GM21529 (cell line): ENCODE results near the gene MEP1A.
"Not testable (repeated sequence)": the region's sequence is repeated elsewhere in the genome, so short reads cannot be mapped to it uniquely, and the experiment has no call there.

ENCODE experiments used
- ATAC-seq: cut with Tn5 transposase; IDR thresholded peaks from one replicate; pipeline ENCODE4 v1.9.1; 2021; ENCODE audit not compliant: unreplicated experiment

MEP1A gene

DNA sequence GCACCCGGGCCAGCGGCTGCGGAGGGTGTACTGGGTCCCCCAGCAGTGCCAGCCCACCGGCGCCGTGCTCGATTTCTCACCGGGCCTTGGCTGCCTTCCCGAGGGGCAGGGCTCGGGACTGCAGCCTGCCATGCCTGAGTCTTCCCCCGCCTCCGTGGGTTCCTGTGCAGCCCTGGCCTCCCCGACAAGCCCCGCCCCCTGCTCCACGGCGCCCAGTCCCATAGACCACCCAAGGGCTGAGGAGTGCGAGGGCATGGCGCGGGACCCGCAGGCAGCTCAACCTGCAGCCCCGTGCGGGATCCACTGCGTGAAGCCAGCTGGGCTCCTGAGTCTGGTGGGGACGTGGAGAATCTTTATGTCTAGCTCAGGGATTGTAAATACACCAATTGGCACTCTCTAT, 18.5 kb upstream of the MEP1A start:
- not testable (repeated sequence) for ATAC-seq

DNA sequence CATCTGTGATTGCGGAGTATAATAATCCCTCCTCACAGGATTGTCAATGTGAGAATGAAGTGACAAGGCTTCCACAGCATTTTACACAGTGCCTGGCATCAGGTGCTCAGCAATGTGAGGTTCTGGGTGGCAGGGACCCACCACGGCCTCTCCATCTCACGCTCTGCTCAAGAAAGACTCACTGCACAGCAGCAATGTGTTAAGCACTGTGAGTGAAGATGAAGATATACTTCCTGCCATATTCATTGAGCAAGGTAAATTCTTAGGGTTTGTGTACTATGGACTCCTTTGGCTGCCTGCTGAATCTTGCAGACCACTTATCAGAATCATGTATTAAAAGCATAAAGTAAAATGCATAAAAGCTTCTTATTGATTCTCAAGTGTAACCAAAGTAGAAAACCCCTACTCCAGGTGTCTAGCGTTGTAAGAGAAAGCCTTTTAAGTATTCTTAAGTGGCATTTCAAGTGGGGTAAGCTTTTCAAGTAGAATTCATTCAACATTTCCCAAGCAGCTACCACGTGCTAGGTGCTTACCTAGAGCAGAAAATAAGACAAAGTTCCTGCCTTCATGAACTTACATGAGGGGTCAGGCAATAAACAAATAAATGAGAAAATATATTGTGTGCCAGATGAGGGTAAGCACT, 17.0 kb upstream of the MEP1A start:
- ATAC-seq: no peak

DNA sequence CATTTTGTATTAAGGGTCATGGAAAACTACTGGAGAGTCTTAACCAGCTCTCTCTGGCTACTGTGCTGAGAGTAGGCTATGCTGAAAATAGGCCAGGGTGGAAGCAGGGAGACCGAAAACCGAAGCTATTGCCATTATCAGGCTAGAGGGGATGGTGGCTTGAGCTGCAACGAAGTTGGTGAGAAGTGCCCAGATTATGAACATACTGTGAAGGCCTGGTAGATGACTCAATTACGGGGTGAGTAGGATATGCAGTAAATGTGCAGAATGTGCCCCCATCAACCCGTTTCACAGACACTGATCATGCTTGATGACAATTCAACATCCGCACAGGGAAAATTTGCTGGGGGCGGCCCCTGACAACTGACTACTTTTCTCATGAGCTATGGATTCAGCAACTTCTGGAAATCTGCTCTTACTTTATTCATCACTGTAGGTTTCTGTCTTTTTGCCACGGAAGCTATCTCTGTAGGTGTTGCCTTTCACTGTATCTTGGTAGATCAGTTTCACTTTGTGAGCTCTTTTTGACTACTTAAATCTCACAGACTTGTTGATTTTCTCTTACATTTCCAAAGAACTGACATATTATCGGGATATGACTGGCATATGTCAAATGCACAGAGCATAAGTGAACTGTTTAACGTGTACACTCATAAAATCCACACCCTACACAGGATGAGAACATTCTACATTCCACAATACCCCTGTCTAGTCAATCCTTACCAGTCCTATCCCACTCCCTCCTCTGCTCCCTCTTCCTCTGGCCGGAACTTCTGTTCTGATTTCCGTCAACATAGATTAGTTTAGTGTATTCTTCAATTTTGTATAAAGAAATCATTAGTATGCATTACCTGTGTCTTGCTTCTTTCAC, 15.5 kb upstream of the MEP1A start:
- ATAC-seq: no peak

DNA sequence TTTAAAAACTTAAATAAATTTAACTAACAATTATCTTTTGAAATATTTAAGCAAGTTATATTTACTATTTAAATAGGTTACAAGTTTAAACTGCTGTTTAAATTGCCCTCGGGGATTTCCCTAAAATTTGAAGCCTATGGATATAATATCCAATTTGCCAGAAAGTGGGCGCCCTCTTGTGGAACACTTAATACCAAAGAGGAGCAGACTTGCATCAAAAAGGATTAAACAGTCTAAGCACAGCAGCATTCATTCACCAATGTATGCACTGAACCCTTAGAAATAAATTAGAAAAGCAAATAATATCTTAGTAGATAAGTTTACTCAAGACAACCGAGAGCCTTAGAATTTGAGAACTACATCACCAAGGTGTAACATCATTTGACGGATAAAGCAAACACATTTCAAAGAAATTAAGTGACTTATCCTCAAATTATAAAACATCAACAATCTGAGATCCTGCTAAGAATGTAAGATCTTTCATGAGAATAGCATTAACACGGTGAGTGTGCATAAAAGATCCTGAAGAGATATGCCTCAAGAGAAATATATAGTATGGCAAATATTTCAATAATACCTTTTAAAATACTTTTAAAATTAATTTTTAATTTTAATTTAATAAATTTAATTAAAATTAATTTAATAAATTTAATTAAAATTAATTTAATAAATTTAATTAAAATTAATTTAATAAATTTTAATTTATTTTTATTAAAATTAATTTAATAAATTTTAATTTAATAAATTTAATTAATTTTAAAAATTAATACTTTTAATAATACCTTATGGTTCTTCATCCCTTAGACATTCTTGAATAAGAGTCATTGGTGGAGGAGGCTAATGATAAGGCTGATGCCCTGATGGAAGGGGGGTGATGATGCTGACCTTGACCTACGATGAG, 11.5 kb upstream of the MEP1A start:
- no peak for ATAC-seq

DNA sequence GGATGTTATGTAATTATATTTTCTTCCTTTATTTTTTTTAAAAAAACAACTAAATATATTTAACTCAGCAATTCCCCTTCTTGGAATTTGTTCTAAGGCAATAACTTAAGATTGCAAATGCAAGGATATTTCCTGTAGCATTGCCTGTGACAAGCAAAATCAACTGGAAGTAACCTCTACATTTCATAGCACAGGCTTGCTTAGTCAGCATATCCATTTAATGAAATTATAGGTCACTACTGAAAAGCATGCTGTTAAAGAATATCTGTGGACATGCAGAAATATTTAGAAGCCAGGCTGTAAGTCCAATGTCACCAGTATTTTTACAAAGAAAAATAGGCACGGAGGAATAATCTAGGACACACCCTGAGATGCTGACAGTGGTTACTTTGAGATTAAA, 8.7 kb upstream of the MEP1A start:
- no peak for ATAC-seq

DNA sequence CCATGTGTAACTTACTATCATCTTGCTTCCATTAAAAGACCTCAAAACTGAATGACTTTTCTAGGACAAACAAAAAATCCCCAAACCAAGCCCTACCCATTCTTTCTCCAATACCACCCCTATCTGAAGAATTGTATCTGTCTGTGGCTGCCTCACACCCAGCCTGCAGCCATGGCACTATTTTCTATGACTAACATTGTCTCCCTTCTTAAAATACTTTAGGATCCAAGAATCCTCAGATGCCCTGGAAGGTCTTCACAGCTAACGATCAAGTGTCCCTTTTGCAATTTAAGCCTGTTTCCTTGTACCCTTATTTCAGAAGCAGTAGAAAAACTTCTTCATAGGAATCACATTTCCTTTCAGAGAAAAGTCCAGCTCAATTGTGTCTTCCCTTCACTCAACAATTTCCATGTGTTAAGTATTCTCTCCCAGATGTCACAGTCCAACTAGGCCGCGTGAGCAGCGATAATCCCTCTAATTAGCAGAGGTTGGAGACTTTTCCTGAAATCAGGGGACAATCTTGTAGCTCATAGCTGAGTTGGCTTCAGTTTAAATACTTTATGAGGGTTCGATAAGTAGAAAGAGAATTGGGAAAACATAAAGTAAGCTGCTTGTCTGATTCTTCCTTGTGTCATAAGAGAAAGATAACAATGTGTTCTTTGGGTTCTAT, 5.2 kb upstream of the MEP1A start:
- no peak for ATAC-seq

DNA sequence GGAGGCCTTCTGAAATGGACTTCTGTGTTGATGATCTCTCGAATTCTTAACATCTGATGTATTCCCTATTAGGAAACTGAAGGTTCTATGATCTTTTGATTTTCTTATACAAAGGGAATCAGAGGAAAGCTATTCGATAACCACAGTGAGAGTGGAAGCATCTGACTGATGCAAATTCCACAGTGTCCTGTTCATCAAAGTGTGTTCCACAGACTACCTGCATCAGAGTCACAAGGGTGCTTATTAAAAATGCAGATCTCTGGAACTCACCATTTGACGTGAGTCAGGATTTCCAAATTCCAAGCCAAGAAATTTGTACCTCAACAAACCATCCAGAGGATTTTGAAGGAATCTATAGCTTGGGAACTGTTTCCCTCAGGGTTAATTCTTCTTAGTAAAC, 4.4 kb upstream of the MEP1A start:
- ATAC-seq: no peak

DNA sequence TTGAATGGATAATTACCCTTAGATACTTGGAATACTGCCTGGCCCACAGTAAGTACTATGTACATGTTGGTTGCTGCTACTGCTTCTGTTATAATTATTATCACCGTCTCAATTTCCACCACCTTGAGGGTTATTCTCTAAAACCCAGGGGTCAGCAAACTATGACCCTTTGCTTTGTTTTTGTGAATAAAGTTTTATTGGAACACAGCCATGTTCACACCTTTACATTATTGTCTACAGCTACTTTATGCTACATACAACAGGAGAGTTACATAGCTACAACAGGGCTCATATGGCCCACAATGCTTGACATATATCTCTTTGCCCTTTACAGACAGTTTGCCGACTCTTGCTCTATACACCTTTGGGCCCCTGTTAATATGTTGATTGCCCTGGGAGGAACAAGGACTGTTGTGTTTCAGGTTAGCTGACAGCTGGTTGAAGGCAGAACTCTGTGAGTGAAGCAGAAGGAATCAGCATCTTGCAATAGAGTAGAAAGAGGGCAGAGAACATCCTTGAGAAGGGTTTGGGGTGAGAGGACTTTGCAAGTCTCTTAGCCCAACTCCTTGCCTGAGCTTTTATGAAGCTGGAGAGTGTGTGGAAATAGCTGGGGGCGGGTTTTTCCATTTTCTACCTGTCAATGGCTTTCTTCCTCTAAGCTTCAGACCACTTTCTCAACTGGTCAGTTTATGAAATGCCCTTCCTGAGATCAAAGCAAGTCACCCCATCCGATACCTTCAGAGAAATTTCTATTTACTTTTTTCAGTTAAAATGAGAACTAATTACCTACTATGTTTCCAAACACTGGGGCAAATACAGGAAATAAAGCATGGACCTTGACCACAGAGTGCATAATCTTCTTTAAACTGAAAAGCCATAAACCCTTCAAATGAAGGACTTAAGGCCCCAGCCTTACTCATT, 3.5 kb upstream of the MEP1A start:
- no peak for ATAC-seq

DNA sequence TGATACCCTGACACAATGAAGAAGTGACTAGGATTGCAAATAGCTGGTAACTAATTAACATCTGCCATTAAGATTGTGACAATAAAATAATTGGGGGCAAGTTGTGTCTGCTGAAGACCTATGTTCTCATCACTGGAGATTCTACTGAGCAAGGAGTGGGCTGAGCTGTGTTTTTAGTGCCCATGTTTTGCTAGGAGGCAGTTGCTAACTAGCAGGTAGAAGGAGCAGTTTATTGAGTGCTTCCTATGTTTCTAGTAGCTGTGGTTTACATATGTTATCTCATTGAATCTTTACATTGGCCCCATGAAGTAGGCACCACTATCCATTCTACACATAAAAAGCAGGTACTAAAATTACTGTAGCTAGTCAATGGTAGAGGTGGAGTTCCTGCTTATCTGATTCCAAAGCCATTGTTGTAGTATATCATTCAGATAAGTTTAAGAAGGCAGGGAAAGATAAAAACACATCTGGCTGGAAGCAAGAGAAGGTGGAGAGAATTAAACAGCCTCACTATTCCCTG, 2.8 kb upstream of the MEP1A start:
- ATAC-seq: no peak

DNA sequence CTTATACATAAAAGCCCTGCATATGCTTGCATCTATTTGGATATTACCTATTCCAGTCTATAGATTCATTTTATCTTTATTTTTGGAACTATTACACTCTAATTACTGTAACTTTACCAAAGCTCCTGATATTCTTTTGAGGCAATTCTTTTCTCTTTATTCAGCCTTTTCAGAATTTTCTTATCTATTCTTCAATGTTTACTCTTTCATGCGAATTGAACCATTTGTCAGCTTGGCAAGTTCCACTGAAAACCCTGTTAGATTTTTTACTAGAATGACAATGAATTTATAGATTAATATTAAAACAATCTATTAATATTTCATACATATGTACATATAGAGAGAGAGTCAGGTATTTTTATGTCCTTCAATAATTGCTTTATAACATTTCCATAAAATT, 554 bp upstream of the MEP1A start:
- ATAC-seq: no peak

DNA sequence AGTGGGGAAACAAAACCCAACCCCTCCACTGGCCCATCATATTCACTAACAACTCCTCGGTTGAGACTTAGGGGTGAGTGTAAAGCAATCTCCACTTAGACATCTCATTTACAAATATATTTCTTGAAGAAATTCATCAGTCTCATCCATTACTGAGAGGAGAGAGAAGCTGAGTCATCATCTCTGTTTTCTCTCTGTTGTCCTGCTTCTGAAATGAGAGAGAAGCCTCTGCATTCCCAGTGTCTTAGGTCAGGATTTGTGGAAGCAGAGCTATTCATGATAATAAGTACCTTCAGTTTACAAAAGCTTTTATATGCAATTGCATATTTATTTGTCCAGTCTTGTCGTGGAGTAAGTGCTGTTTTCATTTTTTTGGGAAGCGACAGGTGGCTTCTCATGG, 879 bp downstream of the MEP1A start:
- ATAC-seq: no peak

DNA sequence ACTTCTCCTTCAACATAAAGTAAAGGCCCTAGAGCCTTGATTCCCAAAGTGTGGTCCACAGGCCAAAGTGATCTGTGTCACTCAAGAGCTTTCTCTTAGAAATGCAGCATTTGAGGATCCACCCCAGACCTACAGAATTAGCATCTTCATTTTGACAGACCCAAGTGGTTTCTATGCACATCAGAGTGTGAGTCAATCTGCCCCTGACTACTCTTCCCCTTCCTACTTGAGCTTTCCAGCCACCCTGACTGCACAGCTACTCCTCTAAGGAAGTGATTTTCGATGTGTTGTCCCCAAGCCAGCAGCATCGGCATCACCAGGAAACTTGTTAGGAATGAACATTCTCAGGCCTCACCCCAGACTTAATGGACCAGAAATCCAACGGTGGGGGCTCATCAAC, 2.6 kb downstream of the MEP1A start:
- no peak for ATAC-seq

DNA sequence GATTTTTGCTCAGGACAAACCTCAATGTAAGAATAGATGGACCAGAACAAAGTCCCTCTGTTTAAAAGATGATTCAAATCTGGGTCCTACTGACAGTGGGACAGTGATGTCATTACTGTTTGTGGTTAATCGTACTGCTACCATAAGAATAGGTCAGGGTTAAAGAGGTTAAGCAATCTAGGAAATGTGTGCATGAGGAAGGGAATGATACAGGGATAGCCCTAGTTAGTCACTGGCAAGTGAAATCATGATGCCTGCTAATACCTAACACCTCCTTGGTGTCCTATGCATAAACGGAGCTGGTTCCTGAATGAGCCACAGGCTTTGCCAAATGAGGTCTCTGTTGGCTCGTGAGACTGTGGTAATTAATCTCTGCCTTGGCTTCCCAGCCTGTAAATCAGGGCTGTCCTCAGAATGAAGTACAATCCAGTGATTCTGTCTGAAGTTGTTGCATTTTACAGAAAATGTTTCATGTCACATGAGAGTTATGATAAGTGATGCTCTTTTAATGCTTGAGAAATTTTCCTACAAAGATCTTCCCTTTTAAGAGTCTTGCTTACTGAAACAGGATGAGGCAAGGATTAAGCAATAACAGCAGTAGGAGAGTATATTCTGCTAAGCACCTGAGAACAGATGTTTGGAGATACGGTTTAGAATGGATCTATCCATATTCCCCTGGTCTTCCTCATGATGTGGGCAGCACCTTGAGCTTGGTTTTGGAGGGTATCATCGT, 3.8 kb downstream of the MEP1A start:
- ATAC-seq: no peak

DNA sequence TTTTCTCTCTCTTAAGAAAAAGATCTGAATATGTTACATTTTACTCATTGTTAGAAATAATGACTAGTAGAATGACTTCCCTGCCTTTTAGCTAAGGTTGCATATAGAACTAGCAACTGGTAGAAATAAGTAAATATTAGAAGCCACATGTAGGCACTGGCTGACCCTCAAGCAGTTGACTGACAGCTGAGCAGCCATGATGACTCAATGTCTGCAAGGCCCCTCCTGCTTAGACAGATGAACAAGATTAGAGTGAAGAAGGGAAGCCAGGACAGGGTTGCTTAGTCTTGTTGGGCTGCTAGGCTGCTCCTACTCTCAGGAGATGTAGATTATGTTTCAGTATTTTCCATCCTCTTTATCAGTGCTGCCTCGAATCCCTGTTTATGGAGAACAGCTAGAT, 6.5 kb downstream of the MEP1A start:
- no peak for ATAC-seq

DNA sequence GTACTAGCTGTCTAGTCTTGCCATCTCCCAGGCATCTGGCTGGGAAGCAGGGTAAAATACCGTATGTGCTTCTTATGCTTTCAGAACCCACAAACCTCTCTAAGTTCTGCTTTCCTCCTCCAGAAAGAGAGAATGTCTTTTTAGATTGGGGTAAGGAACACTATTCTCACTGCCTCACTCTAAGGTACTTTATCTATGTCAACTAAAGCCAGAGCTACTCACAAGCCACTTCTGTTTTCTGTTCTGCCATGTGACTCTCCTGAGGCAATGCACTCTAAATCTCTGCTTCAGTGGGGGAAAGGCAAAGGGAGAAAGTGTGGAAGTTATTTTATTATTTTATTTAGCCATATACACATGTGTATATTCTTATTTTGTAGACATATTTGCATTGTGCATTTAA, 15.6 kb downstream of the MEP1A start:
- ATAC-seq: no peak

DNA sequence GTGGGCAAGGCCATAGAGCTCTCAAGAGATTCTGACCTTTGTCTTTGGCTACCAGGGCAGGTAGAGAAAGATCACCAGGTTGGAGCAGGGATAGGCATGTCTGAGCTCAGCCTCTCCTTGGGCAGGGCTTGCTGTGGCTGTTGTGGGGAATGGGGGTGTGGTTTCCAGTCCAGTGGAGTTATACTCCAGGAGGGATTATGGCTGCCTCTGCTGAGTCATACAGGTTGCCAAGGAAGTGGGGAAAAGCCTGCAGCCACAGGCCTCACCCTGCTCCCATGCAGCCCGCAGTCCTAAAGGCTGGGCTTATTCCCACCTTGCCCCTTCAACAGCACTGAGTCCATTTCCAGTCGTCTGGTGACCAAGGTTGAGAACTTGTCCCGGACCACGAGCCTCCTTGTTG, 21.9 kb downstream of the MEP1A start:
- ATAC-seq: no peak

DNA sequence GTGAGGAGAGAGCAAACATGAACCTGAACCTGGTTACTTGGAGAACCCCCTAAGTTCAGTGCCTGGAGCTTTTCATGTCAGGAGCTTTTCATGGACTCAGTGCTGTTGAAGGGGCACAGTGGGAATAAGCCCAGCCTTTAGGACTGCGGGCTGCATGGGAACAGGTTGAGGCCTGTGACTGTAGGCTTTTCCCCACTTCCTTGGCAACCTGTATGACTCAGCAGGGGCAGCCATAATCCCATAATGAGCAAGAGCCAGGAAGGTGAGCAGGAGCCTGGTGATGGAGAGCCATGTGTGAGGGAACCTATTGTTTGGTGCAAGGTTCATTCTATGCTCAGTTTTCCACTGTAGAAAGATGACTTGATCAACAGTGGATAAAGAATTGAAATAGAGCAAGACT, 23.4 kb downstream of the MEP1A start:
- ATAC-seq: no peak

DNA sequence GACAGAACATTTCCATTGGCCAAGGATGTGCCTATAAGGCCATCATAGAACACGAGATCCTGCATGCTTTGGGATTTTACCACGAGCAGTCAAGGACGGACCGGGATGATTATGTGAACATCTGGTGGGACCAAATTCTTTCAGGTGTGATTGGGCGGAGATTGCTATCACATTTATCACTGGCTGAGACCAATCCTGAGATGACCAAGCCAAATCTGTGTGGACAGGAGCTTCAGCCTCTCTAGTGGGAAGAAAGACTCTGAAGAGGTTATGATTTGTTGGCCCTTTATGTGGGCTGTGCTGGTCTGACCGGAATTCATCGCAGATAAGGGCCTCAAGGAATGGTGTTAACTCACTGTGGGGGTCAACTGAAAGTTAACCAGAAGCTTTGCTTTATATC, 26.4 kb downstream of the MEP1A start:
- no peak for ATAC-seq

DNA sequence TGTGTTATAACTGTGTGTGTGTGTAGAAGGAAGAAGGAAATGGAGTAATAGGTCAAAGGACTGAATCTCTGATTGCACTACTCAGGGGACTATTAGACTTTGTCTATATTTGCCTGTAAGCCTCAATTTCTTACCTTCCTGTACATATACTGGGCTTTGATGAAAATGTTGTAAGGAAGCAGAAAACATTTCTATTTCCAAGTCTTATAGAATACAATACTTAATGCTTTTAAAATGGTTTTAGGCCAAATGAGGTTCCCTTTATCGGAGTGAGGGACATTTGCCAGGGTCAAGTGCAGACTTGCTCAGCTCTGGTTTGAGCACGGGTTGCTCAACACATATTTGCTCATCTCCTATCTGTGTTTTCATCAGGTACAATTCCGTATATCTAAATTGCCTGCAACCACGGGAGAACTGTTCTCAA, 28.3 kb downstream of the MEP1A start:
- ATAC-seq: no peak
